Liver (tissue), 3 donors: ENCODE measurements around the gene MSLN.

Source experiments
- HNF4G ChIP-seq: IDR thresholded peaks from 2 replicates; pipeline ENCODE4 v1.6.1; 2016; ENCODE audit warnings: antibody characterized with exemption
- JUND ChIP-seq, 2 donors: IDR thresholded peaks; 2 replicates each; pipeline ENCODE4 v1.6.1; 2016; ENCODE audit warnings: antibody characterized with exemption in 2 of 2
- NR2F2 ChIP-seq: IDR thresholded peaks from 2 replicates; pipeline ENCODE4 v1.6.1; 2016; ENCODE audit warnings: antibody characterized with exemption
- RAD21 ChIP-seq, 2 donors: IDR thresholded peaks; 2 replicates each; pipeline ENCODE4 v1.6.1; 2016; ENCODE audit warnings: antibody characterized with exemption in 2 of 2, mild to moderate bottlenecking in 2 of 2
- REST ChIP-seq: IDR thresholded peaks from 2 replicates; pipeline ENCODE4 v1.6.1; 2016; ENCODE audit warnings: antibody characterized with exemption, mild to moderate bottlenecking
- RXRA ChIP-seq, 2 donors: IDR thresholded peaks; 2 replicates each; pipeline ENCODE4 v1.6.1; 2017 to 2018; ENCODE audit warnings: antibody characterized with exemption in 2 of 2, mild to moderate bottlenecking in 1 of 2
- SP1 ChIP-seq: IDR thresholded peaks from 2 replicates; pipeline ENCODE4 v1.6.1; 2018; ENCODE audit warnings: antibody characterized with exemption, mild to moderate bottlenecking
- YY1 ChIP-seq: IDR thresholded peaks from 2 replicates; pipeline ENCODE4 v1.6.1; 2016; ENCODE audit warnings: antibody characterized with exemption, mild to moderate bottlenecking
- TF ChIP-seq, protein P1 (sequence below): fragments of 150-350 bp; IDR thresholded peaks from 2 replicates; pipeline ENCODE4 v1.5.1; 2017; ENCODE audit warnings: improper control_type of control experiment, low read depth, low read length; ENCODE audit not compliant: missing input control
- TF ChIP-seq, protein P2 (sequence below): IDR thresholded peaks from 2 replicates; pipeline ENCODE4 v1.6.1; 2016; ENCODE audit warnings: antibody characterized with exemption
- donor health status: healthy.
- donor health status: healthy.

DNA sequence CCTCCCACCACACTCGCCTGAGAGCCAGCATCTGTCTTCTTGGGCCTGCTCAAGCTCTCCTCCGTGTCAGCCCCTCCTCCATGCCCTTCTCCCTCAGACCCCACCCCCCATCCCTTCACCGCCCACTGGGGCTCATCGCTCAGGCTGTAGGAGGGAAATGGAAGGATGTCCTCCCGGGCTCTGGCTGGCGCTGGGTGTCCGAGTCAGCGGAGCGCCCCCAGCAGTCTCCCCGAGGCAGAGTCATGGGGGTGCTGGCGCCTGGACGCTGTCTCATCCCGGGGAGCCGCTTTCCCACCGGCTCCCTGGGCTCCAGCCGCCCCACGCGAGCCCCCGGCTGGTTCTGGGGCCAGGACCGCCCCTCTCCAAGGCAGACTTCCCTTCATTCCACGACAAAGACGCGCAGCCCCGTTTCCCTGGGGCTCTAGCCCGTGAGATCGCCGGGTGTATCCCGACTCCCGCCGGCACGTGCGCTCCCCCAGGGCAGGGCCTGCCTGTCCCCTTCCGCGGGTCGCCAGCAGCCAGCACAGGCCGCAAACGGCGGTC is 40.0 kb upstream of the MSLN start:
- TF ChIP-seq REST (no peak), YY1 (no peak), JUND (IDR thresholded peaks at IDR 0.05) (no peak), RXRA (IDR thresholded peaks at IDR 0.05) (no peak), RAD21 (IDR thresholded peaks at IDR 0.05) (no peak), NR2F2 (no peak), HNF4G (no peak), SP1 (no peak)
- TF ChIP-seq, protein P1, sequence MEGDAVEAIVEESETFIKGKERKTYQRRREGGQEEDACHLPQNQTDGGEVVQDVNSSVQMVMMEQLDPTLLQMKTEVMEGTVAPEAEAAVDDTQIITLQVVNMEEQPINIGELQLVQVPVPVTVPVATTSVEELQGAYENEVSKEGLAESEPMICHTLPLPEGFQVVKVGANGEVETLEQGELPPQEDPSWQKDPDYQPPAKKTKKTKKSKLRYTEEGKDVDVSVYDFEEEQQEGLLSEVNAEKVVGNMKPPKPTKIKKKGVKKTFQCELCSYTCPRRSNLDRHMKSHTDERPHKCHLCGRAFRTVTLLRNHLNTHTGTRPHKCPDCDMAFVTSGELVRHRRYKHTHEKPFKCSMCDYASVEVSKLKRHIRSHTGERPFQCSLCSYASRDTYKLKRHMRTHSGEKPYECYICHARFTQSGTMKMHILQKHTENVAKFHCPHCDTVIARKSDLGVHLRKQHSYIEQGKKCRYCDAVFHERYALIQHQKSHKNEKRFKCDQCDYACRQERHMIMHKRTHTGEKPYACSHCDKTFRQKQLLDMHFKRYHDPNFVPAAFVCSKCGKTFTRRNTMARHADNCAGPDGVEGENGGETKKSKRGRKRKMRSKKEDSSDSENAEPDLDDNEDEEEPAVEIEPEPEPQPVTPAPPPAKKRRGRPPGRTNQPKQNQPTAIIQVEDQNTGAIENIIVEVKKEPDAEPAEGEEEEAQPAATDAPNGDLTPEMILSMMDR, result no peak
- TF ChIP-seq, protein P2, sequence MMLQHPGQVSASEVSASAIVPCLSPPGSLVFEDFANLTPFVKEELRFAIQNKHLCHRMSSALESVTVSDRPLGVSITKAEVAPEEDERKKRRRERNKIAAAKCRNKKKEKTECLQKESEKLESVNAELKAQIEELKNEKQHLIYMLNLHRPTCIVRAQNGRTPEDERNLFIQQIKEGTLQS, result no peak
